Endothelial cell of umbilical vein (primary cell): Measurements from ENCODE around the gene IQCE. TPM values are rescaled to one million over a fixed set of nuclear protein-coding genes. Genes with fewer than 3 reads are reported as not detected.

Experiments used
- BruUV-seq: library from RNA; stranded (reverse); fragments of 400-500 nt; replicated peaks from 2 replicates; lab custom pipeline; 2021; lab: Mats Ljungman, UMichigan
- CTCF ChIA-PET: fragments of 300-600, 350-600 bp; sonication (Branson Sonifier 250); formaldehyde crosslinking; loops from one replicate; lab custom pipeline; 2021; ENCODE audit warnings: antibody characterized with exemption, inconsistent platforms; lab: Charles Lee
- POLR2A ChIA-PET: fragments of 300-600, 350-600 bp; sonication (Branson Sonifier 250); formaldehyde crosslinking; loops from one replicate; lab custom pipeline; 2021; ENCODE audit warnings: antibody characterized with exemption, inconsistent platforms; lab: Charles Lee
- DNase-seq: peaks from one replicate; pipeline ENCODE4 v3.0.0-alpha.2; 2011; ENCODE audit warnings: low read depth, low spot score
- FAIRE-seq: peaks from 2 replicates; lab custom pipeline; 2011; peaks lifted over from hg19 to GRCh38; lab: Jason Lieb, UNC
- H2AFZ ChIP-seq: 2 replicates; pipeline ENCODE4 v1.6.0; 2012; ENCODE audit warnings: low read depth, low read length, control low read depth, inconsistent platforms
- H3K27ac ChIP-seq: 2 replicates; pipeline ENCODE4 v1.5.1; 2011; ENCODE audit warnings: low read depth, mild to moderate bottlenecking, control low read depth, low read length, moderate library complexity; ENCODE audit not compliant: insufficient read depth
- H3K27me3 ChIP-seq, 2 experiments: 2 replicates each; pipeline versions ENCODE4 v1.6.0 to v1.6.1; 2011; ENCODE audit warnings: low read length in 2 of 2, mixed read lengths in 1 of 2; ENCODE audit not compliant: control insufficient read depth in 2 of 2, insufficient read depth in 2 of 2
- H3K36me3 ChIP-seq, 2 experiments: 2 replicates in 1 of 2; 3 replicates in 1 of 2; pipeline ENCODE4 v1.5.1; 2011; ENCODE audit warnings: low read length in 2 of 2, mild to moderate bottlenecking in 1 of 2, moderate library complexity in 1 of 2; ENCODE audit not compliant: control insufficient read depth in 2 of 2, insufficient read depth in 2 of 2; ENCODE audit errors: extremely low read depth in 1 of 2
- H3K4me1 ChIP-seq: 3 replicates; pipeline ENCODE4 v1.5.1; 2011; ENCODE audit warnings: mild to moderate bottlenecking, low read length; ENCODE audit not compliant: control insufficient read depth, insufficient read depth; ENCODE audit errors: extremely low read depth
- H3K4me2 ChIP-seq: 2 replicates; pipeline ENCODE4 v1.6.1; 2011; ENCODE audit warnings: low read length, control low read depth, mixed read lengths; ENCODE audit not compliant: insufficient read depth
- H3K4me3 ChIP-seq, 3 experiments: fragments of 200-600 bp in 1 of 3; sonication (generic), shearing (Covaris generic) in 1 of 3; replicated peaks in 1 of 3; 2 replicates each; pipeline ENCODE4 v1.5.1; 2011 to 2016; ENCODE audit warnings: control low read depth in 3 of 3, low read length in 3 of 3, mild to moderate bottlenecking in 2 of 3, inconsistent platforms in 1 of 3, low read depth in 1 of 3, moderate library complexity in 1 of 3; ENCODE audit not compliant: insufficient read depth in 1 of 3
- H3K79me2 ChIP-seq: 2 replicates; pipeline ENCODE4 v1.6.0; 2012; ENCODE audit warnings: low read length, inconsistent platforms; ENCODE audit not compliant: control insufficient read depth, insufficient read depth
- H3K9ac ChIP-seq: replicated peaks from 2 replicates; pipeline ENCODE3; 2011; ENCODE audit warnings: low read length, control low read depth; ENCODE audit not compliant: insufficient read depth; ENCODE audit errors: extremely low read depth
- H3K9me1 ChIP-seq: replicated peaks from 3 replicates; pipeline ENCODE4 v1.6.0; 2011; ENCODE audit warnings: mild to moderate bottlenecking, low read length; ENCODE audit not compliant: control insufficient read depth, insufficient read depth; ENCODE audit errors: extremely low read depth
- H3K9me3 ChIP-seq: replicated peaks from 2 replicates; pipeline ENCODE4 v1.5.1; 2012; ENCODE audit warnings: low read length, inconsistent platforms; ENCODE audit not compliant: control insufficient read depth, insufficient read depth
- H4K20me1 ChIP-seq: replicated peaks from 2 replicates; pipeline ENCODE3; 2011; ENCODE audit warnings: mild to moderate bottlenecking, low read length; ENCODE audit not compliant: control insufficient read depth, insufficient read depth; ENCODE audit errors: extremely low read depth
- EZH2 ChIP-seq: IDR thresholded peaks from 2 replicates; pipeline ENCODE4 v1.6.1; 2012; ENCODE audit warnings: borderline replicate concordance, low read depth, mild to moderate bottlenecking, moderate library complexity, low read length, inconsistent platforms; ENCODE audit not compliant: severe bottlenecking
- FOS ChIP-seq: IDR thresholded peaks from 2 replicates; pipeline ENCODE4 v1.6.1; 2011; ENCODE audit warnings: mild to moderate bottlenecking, low read length, moderate library complexity, borderline replicate concordance; ENCODE audit not compliant: insufficient read depth
- GATA2 ChIP-seq: IDR thresholded peaks from 2 replicates; pipeline ENCODE4 v1.7.0; 2011; ENCODE audit warnings: low read depth, mild to moderate bottlenecking, moderate library complexity, mixed read lengths, low read length; ENCODE audit not compliant: insufficient read length, insufficient read depth
- JUN ChIP-seq: IDR thresholded peaks from 2 replicates; pipeline ENCODE4 v1.6.1; 2011; ENCODE audit warnings: borderline replicate concordance, low read depth; ENCODE audit not compliant: insufficient read length, insufficient read depth
- MYC ChIP-seq: IDR thresholded peaks from one replicate; pipeline ENCODE4 v1.6.1; 2011; ENCODE audit warnings: mild to moderate bottlenecking, low read depth, low read length
- POLR2A ChIP-seq: IDR thresholded peaks from 2 replicates; pipeline ENCODE4 v1.6.1; 2012; ENCODE audit warnings: low read depth, mild to moderate bottlenecking, control low read depth, low read length
- POLR2AphosphoS5 ChIP-seq: IDR thresholded peaks from 2 replicates; pipeline ENCODE4 v1.6.1; 2012; ENCODE audit warnings: low read depth, mild to moderate bottlenecking, control low read depth, low read length, moderate library complexity; ENCODE audit not compliant: insufficient read depth
- dilution Hi-C: fragments of 300-500 bp; cut with MboI; formaldehyde crosslinking; loops from one replicate; pipeline ENCODE4 v1.15.0; 2019; ENCODE audit warnings: low sequenced_read_pairs; ENCODE audit not compliant: extremely low pct_ligation_motif_present
- intact Hi-C: fragments of 100-400 bp; cut with micrococcal nuclease; formaldehyde crosslinking; loops from one replicate; pipeline ENCODE4 v1.10.0; 2022
- polyA plus RNA-seq, 4 experiments: library from polyadenylated mRNA; depleted of rRNA in 3 of 4; stranded (reverse) in 3 of 4; unstranded in 1 of 4; fragments of >200 nt; gene quantifications; 2 replicates each; pipeline versions ENCODE4 v1.2.1 to v1.2.3, GENCODE V29; 2011 to 2012; ENCODE audit warnings: missing spikeins in 1 of 4
- total RNA-seq: library from RNA; stranded (reverse); gene quantifications from 2 replicates; pipeline ENCODE4 v1.2.3, GENCODE V29; 2021
- TF ChIP-seq, protein P1 (sequence below): IDR thresholded peaks from 2 replicates; pipeline ENCODE4 v1.6.1; 2011; ENCODE audit not compliant: insufficient read depth, insufficient read length
- TF ChIP-seq, protein P2 (sequence below), 2 donors: IDR thresholded peaks; 1 replicate in 1 of 2; 2 replicates in 1 of 2; pipeline ENCODE4 v1.5.1; 2011; ENCODE audit warnings: low read length in 2 of 2, mild to moderate bottlenecking in 2 of 2, moderate library complexity in 2 of 2, control low read depth in 1 of 2, inconsistent platforms in 1 of 2, low read depth in 1 of 2; ENCODE audit not compliant: insufficient read depth in 1 of 2; ENCODE audit errors: extremely low read depth in 1 of 2

IQCE gene
- total and polyA plus RNA-seq, 2 donors (not counting 3 experiments of a cell fraction or from before 2014, with no cell fraction given): 4.9 to 14.5 TPM

DNA sequence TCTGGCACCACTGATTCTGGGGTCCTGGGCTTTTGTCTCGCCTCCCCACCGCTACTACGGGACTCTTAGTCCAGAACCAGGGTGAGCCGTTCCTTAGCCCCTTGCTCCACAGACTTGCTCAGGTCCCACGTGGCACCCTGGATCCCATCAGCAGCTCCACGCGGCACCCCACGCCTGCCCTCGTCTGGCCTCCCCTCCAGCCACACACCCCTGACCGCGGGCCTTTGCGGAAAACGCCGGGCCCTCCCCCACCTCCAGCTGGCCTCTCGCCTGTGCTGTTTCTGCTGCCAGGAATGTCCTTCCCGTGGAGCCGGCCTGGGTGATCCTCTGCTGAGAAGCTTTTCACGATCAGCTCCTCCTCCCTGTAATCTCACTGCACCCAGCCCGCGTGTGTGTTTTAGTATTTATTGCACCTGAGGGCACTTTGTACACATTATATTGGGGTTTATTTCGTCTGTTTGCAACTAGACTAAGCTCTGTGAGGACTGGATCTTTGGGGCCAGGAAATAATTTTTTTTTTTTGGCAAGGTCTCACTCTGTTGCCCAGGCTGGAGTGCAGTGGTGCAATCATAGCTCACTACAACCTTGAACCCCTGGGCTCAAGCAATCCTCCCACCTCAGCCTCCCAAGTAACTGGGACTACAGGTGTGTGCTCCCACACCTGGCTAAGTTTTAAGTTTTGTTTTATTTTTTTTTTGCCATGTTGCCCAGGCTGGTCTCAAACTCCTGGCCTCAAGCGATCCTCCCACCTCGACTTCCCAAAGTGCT is 62.5 kb downstream of the IQCE start:
- Histone ChIP-seq H3K4me1 (peaks cover 14% of the 10 kb centered on the region), H4K20me1 (no peaks in the 10 kb centered on the region), H3K4me3 (no peak overlapping the region), H3K9ac (no peak overlapping the region), H2AFZ (no peak overlapping the region), H3K27ac (no peak overlapping the region), H3K79me2 (no peaks in the 10 kb centered on the region), H3K4me2 (no peak overlapping the region), H3K36me3 (no peaks in the 10 kb centered on the region), H3K9me1 (no peaks in the 10 kb centered on the region), H3K9me3 (no peaks in the 10 kb centered on the region), H3K27me3 (no peaks in the 10 kb centered on the region)
- FAIRE-seq: no peak
- TF ChIP-seq FOS: no peak
- no peak for TF ChIP-seq POLR2A
- TF ChIP-seq, protein P1, sequence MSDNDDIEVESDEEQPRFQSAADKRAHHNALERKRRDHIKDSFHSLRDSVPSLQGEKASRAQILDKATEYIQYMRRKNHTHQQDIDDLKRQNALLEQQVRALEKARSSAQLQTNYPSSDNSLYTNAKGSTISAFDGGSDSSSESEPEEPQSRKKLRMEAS: no peak
- no peak for TF ChIP-seq GATA2
- TF ChIP-seq, protein P2, sequence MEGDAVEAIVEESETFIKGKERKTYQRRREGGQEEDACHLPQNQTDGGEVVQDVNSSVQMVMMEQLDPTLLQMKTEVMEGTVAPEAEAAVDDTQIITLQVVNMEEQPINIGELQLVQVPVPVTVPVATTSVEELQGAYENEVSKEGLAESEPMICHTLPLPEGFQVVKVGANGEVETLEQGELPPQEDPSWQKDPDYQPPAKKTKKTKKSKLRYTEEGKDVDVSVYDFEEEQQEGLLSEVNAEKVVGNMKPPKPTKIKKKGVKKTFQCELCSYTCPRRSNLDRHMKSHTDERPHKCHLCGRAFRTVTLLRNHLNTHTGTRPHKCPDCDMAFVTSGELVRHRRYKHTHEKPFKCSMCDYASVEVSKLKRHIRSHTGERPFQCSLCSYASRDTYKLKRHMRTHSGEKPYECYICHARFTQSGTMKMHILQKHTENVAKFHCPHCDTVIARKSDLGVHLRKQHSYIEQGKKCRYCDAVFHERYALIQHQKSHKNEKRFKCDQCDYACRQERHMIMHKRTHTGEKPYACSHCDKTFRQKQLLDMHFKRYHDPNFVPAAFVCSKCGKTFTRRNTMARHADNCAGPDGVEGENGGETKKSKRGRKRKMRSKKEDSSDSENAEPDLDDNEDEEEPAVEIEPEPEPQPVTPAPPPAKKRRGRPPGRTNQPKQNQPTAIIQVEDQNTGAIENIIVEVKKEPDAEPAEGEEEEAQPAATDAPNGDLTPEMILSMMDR (IDR thresholded peaks at IDR 0.05; ENCODE audit: extremely low read depth in 1 of 2, insufficient read depth in 1 of 2, low read depth in 1 of 2, low read length in 2 of 2): no peak
- no peak for TF ChIP-seq MYC
- TF ChIP-seq EZH2: no peak
- no peak for TF ChIP-seq JUN
- TF ChIP-seq POLR2AphosphoS5: no peak
- ChIA-PET POLR2A (interaction anchor here (0.6 to 1.1 kb wide), 2 partner anchors 11 to 53 kb away, joined by 3 to 5 read pairs; partner anchors contain the start of gene TTYH3), CTCF (interaction anchor here (0.7 to 2.3 kb wide), 6 partner anchors 9 to 60 kb away, joined by 3 to 25 read pairs (median 3); no protein-coding TSS in a partner anchor)
- dilution Hi-C loops (no loop called here), intact Hi-C loops (no loop called here)
- no TSS peak for BruUV-seq
- peak; percentile 49 for DNase-seq
